ENCODE results near the gene DHX15.

Gene DHX15

DNA sequence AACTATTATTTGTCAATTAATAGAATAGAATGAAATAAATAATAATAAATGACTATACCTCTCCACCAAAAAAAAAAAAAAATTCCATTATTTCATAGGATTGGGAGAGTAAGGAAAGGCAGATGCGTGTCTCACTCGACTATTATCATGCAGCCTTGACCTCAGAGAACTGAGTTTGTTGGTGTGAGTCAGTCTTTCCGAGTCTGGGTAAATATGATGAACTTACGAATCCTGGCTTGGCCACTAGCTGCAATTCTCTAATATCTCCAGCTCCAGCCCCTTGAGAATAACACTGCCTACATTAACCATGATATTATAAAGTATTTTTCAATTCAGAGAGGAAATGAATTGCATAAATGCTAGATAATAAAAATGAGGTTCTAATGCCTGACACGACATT, 46.6 kb upstream of the DHX15 start:
- POLR2A ChIA-PET = no interaction called here
- TF ChIP-seq ZNF747 (tag by site-specific recombination; IDR thresholded peaks at IDR 0.05) (no peak), TRIM28 (IDR thresholded peaks at IDR 0.05; ENCODE audit: borderline replicate concordance, low read length) (no peak), BCL11A (tag by site-specific recombination; IDR thresholded peaks at IDR 0.05; ENCODE audit: low read depth) (no peak), ZNF174 (tag by site-specific recombination; IDR thresholded peaks at IDR 0.05) (no peak), KLF9 (tag by site-specific recombination; IDR thresholded peaks at IDR 0.05; ENCODE audit: low read depth) (no peak)
- TF ChIP-seq, protein P1, sequence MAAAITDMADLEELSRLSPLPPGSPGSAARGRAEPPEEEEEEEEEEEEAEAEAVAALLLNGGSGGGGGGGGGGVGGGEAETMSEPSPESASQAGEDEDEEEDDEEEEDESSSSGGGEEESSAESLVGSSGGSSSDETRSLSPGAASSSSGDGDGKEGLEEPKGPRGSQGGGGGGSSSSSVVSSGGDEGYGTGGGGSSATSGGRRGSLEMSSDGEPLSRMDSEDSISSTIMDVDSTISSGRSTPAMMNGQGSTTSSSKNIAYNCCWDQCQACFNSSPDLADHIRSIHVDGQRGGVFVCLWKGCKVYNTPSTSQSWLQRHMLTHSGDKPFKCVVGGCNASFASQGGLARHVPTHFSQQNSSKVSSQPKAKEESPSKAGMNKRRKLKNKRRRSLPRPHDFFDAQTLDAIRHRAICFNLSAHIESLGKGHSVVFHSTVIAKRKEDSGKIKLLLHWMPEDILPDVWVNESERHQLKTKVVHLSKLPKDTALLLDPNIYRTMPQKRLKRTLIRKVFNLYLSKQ (tag by site-specific recombination; IDR thresholded peaks at IDR 0.05; ENCODE audit: borderline replicate concordance) = no peak
- CTCF ChIA-PET = no interaction called here
- H3K4me1 ChIP-seq (ENCODE audit: control insufficient read depth, insufficient read depth, low read length) = no peaks in the 10 kb centered on the region
- no peak overlapping the region for H3K27ac ChIP-seq (ENCODE audit: extremely low read depth, low read depth, low read length)
- no peaks in the 10 kb centered on the region for H3K36me3 ChIP-seq (ENCODE audit: control insufficient read depth in 2 of 2, insufficient read depth in 1 of 2, low read length in 2 of 2)
- no peak overlapping the region for H3K4me3 ChIP-seq (ENCODE audit: low read depth, low read length)
- no peaks in the 10 kb centered on the region for H3K9me3 ChIP-seq (ENCODE audit: control insufficient read depth, insufficient read depth, low read depth, low read length)

DNA sequence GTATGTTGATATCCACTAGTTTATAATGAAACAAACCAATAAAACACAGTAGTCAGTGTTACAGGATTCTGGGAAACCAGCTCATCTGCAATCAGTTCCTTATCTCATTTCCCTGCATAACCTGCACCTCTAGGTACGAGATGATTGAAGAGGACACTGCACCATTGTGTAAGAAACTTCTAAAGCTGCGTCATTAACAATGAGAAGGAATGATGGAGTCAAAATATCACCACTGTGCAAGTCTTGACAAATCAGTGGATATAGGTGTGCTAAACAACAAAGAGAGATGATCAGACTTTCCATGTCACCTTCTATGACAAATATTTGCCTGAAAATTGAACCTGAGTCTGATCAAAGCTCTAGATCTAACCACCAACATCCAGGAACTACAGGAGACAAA, 40.7 kb upstream of the DHX15 start:
- POLR2A ChIA-PET = no interaction called here
- Histone ChIP-seq H3K36me3 (ENCODE audit: control insufficient read depth in 2 of 2, insufficient read depth in 1 of 2, low read length in 2 of 2) (no peaks in the 10 kb centered on the region), H3K27ac (ENCODE audit: extremely low read depth, low read depth, low read length) (no peak overlapping the region), H3K4me1 (ENCODE audit: control insufficient read depth, insufficient read depth, low read length) (0 out of 2 replicates have a peak, but pooled peaks cover 2% of the 10 kb centered on the region), H3K4me3 (ENCODE audit: low read depth, low read length) (no peak overlapping the region), H3K9me3 (ENCODE audit: control insufficient read depth, insufficient read depth, low read depth, low read length) (no peaks in the 10 kb centered on the region)
- TF ChIP-seq ZNF121 (tag by site-specific recombination; IDR thresholded peaks at IDR 0.05) (no peak), ZNF19 (tag by site-specific recombination; IDR thresholded peaks at IDR 0.05; ENCODE audit: low read depth) (no peak), ZNF747 (tag by site-specific recombination; IDR thresholded peaks at IDR 0.05) (no peak)
- CTCF ChIA-PET = no interaction called here

DNA sequence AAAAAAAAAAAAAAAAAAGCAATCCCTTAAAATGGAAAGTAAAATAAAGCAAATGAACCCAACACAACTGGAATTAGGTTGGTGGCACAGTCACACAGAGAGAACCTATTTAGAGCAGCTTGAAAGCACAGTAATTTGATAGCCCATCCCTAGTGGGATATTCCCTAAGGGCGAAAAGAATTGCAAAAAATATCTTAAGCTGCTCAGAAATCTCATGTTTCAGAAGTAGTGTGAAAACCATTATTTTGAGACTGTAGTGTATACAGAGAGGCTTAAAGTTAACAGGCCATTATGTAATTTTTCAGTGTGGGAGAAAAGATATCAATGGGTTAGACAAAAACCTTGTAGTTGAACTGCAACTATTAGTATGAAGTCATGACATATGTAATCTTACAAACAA, 40.0 kb upstream of the DHX15 start:
- POLR2A ChIA-PET = no interaction called here
- H3K9me3 ChIP-seq (ENCODE audit: control insufficient read depth, insufficient read depth, low read depth, low read length) = no peaks in the 10 kb centered on the region
- 0 out of 2 replicates have a peak, but pooled peaks cover 2% of the 10 kb centered on the region for H3K4me1 ChIP-seq (ENCODE audit: control insufficient read depth, insufficient read depth, low read length)
- H3K4me3 ChIP-seq (ENCODE audit: low read depth, low read length) = no peak overlapping the region
- no peak overlapping the region for H3K27ac ChIP-seq (ENCODE audit: extremely low read depth, low read depth, low read length)
- CTCF ChIA-PET = interaction anchor here (0.7 kb wide), 1 partner anchor 52 kb away, joined by 4 read pairs; no protein-coding TSS in a partner anchor
- no peaks in the 10 kb centered on the region for H3K36me3 ChIP-seq (ENCODE audit: control insufficient read depth in 2 of 2, insufficient read depth in 1 of 2, low read length in 2 of 2)
- TF ChIP-seq SCRT1 (tag by site-specific recombination; IDR thresholded peaks at IDR 0.05; ENCODE audit: borderline replicate concordance) = no peak
- no peak for TF ChIP-seq MZF1 (tag by site-specific recombination; IDR thresholded peaks at IDR 0.05; ENCODE audit: borderline replicate concordance)
- TF ChIP-seq, protein P2, sequence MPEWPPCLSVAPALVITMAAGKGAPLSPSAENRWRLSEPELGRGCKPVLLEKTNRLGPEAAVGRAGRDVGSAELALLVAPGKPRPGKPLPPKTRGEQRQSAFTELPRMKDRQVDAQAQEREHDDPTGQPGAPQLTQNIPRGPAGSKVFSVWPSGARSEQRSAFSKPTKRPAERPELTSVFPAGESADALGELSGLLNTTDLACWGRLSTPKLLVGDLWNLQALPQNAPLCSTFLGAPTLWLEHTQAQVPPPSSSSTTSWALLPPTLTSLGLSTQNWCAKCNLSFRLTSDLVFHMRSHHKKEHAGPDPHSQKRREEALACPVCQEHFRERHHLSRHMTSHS (tag by site-specific recombination; IDR thresholded peaks at IDR 0.05) = no peak
- no peak for TF ChIP-seq KLF9 (tag by site-specific recombination; IDR thresholded peaks at IDR 0.05; ENCODE audit: low read depth)
- TF ChIP-seq, protein P1 (tag by site-specific recombination; IDR thresholded peaks at IDR 0.05; ENCODE audit: borderline replicate concordance) = no peak
- 0 out of 2 replicates have a peak, but pooled peaks have one; percentile 20 for TF ChIP-seq OSR2 (tag by site-specific recombination; IDR thresholded peaks at IDR 0.05)
- no peak for TF ChIP-seq ZNF23 (tag by site-specific recombination; IDR thresholded peaks at IDR 0.05; ENCODE audit: borderline replicate concordance)
- no peak for TF ChIP-seq ZNF311 (tag by site-specific recombination; IDR thresholded peaks at IDR 0.05; ENCODE audit: borderline replicate concordance)
- TF ChIP-seq, protein P3, sequence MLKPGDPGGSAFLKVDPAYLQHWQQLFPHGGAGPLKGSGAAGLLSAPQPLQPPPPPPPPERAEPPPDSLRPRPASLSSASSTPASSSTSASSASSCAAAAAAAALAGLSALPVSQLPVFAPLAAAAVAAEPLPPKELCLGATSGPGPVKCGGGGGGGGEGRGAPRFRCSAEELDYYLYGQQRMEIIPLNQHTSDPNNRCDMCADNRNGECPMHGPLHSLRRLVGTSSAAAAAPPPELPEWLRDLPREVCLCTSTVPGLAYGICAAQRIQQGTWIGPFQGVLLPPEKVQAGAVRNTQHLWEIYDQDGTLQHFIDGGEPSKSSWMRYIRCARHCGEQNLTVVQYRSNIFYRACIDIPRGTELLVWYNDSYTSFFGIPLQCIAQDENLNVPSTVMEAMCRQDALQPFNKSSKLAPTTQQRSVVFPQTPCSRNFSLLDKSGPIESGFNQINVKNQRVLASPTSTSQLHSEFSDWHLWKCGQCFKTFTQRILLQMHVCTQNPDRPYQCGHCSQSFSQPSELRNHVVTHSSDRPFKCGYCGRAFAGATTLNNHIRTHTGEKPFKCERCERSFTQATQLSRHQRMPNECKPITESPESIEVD (tag by site-specific recombination; IDR thresholded peaks at IDR 0.05) = peak; percentile 90
- no peak for TF ChIP-seq ZNF623 (tag by site-specific recombination; IDR thresholded peaks at IDR 0.05)
- TF ChIP-seq SCRT2 (tag by site-specific recombination; IDR thresholded peaks at IDR 0.05) = no peak
- TF ChIP-seq, protein P4, sequence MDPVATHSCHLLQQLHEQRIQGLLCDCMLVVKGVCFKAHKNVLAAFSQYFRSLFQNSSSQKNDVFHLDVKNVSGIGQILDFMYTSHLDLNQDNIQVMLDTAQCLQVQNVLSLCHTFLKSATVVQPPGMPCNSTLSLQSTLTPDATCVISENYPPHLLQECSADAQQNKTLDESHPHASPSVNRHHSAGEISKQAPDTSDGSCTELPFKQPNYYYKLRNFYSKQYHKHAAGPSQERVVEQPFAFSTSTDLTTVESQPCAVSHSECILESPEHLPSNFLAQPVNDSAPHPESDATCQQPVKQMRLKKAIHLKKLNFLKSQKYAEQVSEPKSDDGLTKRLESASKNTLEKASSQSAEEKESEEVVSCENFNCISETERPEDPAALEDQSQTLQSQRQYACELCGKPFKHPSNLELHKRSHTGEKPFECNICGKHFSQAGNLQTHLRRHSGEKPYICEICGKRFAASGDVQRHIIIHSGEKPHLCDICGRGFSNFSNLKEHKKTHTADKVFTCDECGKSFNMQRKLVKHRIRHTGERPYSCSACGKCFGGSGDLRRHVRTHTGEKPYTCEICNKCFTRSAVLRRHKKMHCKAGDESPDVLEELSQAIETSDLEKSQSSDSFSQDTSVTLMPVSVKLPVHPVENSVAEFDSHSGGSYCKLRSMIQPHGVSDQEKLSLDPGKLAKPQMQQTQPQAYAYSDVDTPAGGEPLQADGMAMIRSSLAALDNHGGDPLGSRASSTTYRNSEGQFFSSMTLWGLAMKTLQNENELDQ (tag by site-specific recombination; IDR thresholded peaks at IDR 0.05; ENCODE audit: low read depth) = no peak
- TF ChIP-seq, protein P5, sequence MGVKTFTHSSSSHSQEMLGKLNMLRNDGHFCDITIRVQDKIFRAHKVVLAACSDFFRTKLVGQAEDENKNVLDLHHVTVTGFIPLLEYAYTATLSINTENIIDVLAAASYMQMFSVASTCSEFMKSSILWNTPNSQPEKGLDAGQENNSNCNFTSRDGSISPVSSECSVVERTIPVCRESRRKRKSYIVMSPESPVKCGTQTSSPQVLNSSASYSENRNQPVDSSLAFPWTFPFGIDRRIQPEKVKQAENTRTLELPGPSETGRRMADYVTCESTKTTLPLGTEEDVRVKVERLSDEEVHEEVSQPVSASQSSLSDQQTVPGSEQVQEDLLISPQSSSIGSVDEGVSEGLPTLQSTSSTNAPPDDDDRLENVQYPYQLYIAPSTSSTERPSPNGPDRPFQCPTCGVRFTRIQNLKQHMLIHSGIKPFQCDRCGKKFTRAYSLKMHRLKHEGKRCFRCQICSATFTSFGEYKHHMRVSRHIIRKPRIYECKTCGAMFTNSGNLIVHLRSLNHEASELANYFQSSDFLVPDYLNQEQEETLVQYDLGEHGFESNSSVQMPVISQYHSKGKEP (tag by site-specific recombination; IDR thresholded peaks at IDR 0.05) = peak; percentile 69
- TF ChIP-seq ZNF132 (tag by site-specific recombination; IDR thresholded peaks at IDR 0.05; ENCODE audit: borderline replicate concordance) = no peak
- no peak for TF ChIP-seq ZNF211 (tag by site-specific recombination; IDR thresholded peaks at IDR 0.05; ENCODE audit: low read depth)

Measured in HEK293 (cell line).